ENCODE data around the gene NMRK1. TPM values are rescaled to one million over a fixed set of nuclear protein-coding genes. Genes with fewer than 3 reads are reported as not detected.

Gene NMRK1
- total RNA-seq, 1 donor from 2014 or later, result 8.8 TPM

DNA sequence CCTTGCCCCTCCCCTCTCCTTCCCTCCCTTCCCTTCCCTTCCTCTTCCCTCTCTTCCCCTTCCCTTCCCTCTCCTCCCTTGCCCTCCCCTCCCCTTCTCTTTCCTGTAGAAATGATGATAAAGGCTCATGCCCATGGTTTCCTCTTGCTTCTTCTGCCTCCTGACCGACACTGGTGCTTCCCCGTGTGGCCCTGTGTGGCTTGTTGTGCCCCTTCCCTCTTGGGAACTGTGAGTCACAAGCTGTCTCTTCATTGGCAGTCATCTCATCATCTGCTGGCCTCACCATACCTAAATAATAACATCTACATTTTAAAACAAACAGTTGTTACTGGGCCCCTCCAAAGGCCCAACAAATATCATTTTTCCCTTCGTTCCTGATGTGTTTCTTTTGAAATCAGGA, 48.2 kb downstream of the NMRK1 start:
- no peak for DNase-seq
- TF ChIP-seq, protein P1, sequence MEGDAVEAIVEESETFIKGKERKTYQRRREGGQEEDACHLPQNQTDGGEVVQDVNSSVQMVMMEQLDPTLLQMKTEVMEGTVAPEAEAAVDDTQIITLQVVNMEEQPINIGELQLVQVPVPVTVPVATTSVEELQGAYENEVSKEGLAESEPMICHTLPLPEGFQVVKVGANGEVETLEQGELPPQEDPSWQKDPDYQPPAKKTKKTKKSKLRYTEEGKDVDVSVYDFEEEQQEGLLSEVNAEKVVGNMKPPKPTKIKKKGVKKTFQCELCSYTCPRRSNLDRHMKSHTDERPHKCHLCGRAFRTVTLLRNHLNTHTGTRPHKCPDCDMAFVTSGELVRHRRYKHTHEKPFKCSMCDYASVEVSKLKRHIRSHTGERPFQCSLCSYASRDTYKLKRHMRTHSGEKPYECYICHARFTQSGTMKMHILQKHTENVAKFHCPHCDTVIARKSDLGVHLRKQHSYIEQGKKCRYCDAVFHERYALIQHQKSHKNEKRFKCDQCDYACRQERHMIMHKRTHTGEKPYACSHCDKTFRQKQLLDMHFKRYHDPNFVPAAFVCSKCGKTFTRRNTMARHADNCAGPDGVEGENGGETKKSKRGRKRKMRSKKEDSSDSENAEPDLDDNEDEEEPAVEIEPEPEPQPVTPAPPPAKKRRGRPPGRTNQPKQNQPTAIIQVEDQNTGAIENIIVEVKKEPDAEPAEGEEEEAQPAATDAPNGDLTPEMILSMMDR (IDR thresholded peaks at IDR 0.05), result no peak
- Mint-ChIP-seq H3K9me3 (no peaks in the 10 kb centered on the region), H3K27me3 (peaks cover 3% of the 10 kb centered on the region), H3K4me3 (no peak overlapping the region), H3K27ac (no peak overlapping the region), H3K36me3 (ENCODE audit: low read depth) (no peaks in the 10 kb centered on the region), H3K4me1 (peaks cover 3% of the 10 kb centered on the region)
- POLR2A ChIA-PET, result interaction anchor here (1.6 kb wide), 1 partner anchor 13 kb away, joined by 3 read pairs; no protein-coding TSS in a partner anchor
- CTCF ChIA-PET, result interaction anchor here (1.4 kb wide), 1 partner anchor 12 kb away, joined by 3 read pairs; the partner anchor contains the start of gene CARNMT1
- intact Hi-C loops (cut with micrococcal nuclease), result no loop called here
- peak; percentile 70 for ATAC-seq (ENCODE audit: low read depth)

DNA sequence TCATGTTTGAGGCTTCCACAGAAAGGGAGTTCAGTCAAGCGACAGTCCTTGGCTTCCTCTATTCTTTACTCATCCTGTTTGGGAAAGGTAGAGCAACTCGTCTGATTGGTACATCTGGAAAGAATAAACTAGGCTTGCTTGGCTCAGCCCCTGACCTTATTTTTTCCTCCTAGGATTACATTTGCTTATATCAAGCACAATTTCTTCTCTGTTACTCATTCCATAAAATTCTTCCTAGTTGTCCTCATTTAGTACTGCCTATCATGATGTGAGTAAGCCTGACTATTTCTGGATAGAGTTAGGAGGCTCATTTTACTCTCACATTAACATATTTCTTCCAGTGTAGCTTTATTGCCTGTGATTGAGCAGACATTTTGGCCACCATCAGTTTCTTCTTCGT, 48.9 kb downstream of the NMRK1 start:
- ATAC-seq (ENCODE audit: low read depth) (no peak), DNase-seq (no peak)
- intact Hi-C loops (cut with micrococcal nuclease), result no loop called here
- Mint-ChIP-seq H3K36me3 (ENCODE audit: low read depth) (no peaks in the 10 kb centered on the region), H3K27me3 (no peaks in the 10 kb centered on the region), H3K27ac (no peak overlapping the region), H3K9me3 (no peaks in the 10 kb centered on the region), H3K4me3 (no peak overlapping the region), H3K4me1 (peaks cover 3% of the 10 kb centered on the region)
- TF ChIP-seq, protein P1 (IDR thresholded peaks at IDR 0.05), result no peak
- POLR2A ChIA-PET, result interaction anchor here (0.8 kb wide), 1 partner anchor 8 kb away, joined by 3 read pairs; no protein-coding TSS in a partner anchor
- CTCF ChIA-PET, result no interaction called here

DNA sequence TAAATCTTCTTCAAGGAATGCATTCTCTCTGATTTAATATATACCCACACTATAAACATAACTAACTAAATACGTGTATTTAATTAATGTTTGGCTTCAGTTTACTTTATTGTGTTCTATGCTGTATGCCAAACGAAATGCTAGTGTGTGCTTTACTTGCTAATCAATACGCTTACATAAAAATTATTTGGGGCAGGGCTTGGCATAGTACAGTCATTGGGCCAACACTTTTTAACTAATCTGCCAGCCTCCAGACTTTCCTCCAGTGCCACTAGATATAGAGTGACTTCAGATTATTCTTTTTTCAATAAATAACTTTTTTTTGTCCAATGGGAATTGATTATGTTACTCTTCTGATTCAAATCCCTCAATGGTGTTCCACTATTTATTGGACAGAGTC, 51.2 kb downstream of the NMRK1 start:
- POLR2A ChIA-PET, result no interaction called here
- CTCF ChIA-PET, result no interaction called here
- ATAC-seq (ENCODE audit: low read depth) (no peak), DNase-seq (no peak)
- Mint-ChIP-seq H3K27me3 (no peaks in the 10 kb centered on the region), H3K4me1 (peaks cover 3% of the 10 kb centered on the region), H3K36me3 (ENCODE audit: low read depth) (no peaks in the 10 kb centered on the region), H3K27ac (no peak overlapping the region), H3K4me3 (no peak overlapping the region), H3K9me3 (no peaks in the 10 kb centered on the region)
- TF ChIP-seq, protein P1 (IDR thresholded peaks at IDR 0.05), result no peak
- intact Hi-C loops (cut with micrococcal nuclease), result no loop called here

DNA sequence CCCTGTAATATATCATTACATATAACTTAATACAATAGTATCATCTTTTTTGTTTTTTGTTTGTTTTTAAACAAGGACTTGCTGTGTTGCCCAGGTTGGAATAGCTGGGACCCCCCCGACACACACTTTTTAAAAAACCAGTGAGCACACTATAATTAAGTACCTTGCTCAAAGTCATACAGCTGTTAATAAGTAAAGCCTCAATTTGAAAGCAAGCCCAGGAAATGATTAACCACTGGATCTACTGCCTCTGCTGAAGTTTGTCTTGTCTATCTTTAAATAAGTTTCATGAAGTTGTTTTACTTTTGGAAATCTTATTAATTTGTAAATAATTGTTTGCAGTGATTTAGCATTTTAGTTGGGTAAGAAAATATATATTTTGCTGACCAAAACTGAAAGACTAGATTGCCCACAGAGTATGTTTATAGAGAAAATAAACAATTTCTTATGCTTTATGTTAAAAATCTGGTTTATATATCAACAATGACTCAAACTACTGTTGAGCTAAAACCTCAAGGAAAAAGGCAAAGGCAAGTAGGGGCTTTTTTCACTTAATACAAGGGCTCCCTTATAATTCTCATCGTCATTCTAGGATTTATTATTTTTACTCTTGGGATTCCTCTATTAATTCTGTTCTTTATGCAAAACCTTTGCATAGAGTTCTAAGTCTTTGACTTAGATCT, 54.0 kb downstream of the NMRK1 start:
- Mint-ChIP-seq H3K9me3 (no peaks in the 10 kb centered on the region), H3K4me1 (no peaks in the 10 kb centered on the region), H3K4me3 (no peak overlapping the region), H3K27me3 (no peaks in the 10 kb centered on the region), H3K36me3 (ENCODE audit: low read depth) (no peaks in the 10 kb centered on the region), H3K27ac (no peak overlapping the region)
- TF ChIP-seq, protein P1 (IDR thresholded peaks at IDR 0.05), result no peak
- ATAC-seq (ENCODE audit: low read depth) (no peak), DNase-seq (no peak)
- intact Hi-C loops (cut with micrococcal nuclease), result no loop called here
- POLR2A ChIA-PET, result no interaction called here
- CTCF ChIA-PET, result no interaction called here

DNA sequence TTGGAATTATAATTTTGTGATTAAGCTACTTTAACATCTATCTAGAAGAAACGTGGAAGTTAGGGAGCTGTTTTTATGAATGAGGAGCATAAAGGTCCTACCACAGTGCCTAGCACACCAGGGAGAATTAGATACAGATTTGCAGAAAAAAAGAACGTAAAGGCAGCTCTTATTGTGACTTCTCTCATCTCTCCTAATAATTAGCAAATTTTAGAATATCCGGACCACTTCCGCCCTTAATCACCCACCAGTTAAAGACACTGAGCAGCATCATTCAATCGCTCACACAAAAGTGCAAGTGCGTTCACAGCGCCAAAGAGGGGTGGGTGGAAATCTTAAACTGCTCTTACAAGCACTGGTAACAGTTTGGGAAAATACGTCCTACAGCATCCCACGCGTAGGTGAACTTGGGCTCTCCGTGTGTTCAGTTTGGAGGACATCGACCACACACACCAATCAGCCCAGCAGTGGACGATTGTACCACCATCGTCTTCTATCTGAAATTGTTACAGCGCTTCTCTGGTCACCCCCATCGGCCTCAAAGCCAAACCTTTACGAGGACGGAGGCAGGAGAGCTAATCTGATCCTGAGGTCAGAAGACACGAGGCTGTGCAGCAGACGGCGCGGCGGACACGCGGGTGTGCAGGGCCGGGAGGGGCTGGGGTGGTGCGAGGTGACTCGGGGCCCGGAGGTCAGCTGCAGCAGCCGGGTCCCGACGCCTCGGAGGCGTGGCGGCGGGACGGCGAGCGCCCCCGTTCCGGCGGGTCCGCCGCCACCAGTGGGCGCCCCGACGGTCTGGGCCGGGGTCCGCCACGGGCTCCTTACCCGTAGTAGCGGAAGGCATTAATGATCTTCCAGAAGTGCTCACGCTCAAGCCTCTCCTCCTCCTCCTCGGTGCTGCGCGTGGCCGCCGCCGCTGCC, 60.5 kb downstream of the NMRK1 start:
- no peaks in the 10 kb centered on the region for H3K9me3 Mint-ChIP-seq
- H3K4me3 Mint-ChIP-seq, result peak overlapping the region; percentile 96
- DNase-seq, result no peak
- ChIA-PET CTCF (interaction anchor here (1.0 to 3.0 kb wide), 9 partner anchors 12 to 252 kb away, joined by 3 to 19 read pairs (median 5); partner anchors contain the start of genes C9orf40, NMRK1 and OSTF1), POLR2A (interaction anchor here (0.7 to 3.9 kb wide), 12 partner anchors 11 to 1728 kb away, joined by 3 to 82 read pairs (median 4); partner anchors contain the start of genes C9orf40, NMRK1 and OSTF1)
- H3K27ac Mint-ChIP-seq, result peak overlapping the region; percentile 95
- H3K4me1 Mint-ChIP-seq, result peaks cover 36% of the 10 kb centered on the region
- peaks cover 7% of the 10 kb centered on the region for H3K36me3 Mint-ChIP-seq (ENCODE audit: low read depth)
- TF ChIP-seq, protein P1 (IDR thresholded peaks at IDR 0.05), result no peak
- peak; percentile 29 for ATAC-seq (ENCODE audit: low read depth)
- H3K27me3 Mint-ChIP-seq, result no peaks in the 10 kb centered on the region
- intact Hi-C loops (cut with micrococcal nuclease), result loop anchor here (1.0 to 5.0 kb wide), 7 partner anchors 27 to 1895 kb away; partner anchors contain the start of genes C9orf40, GCNT1, NMRK1 and OSTF1
